GM12874 (cell line): ENCODE data around the gene PDCD6IP.

ENCODE experiments used
- CTCF ChIP-seq: IDR thresholded peaks from 2 replicates; pipeline ENCODE4 v1.5.1; 2011; ENCODE audit warnings: low read depth, mild to moderate bottlenecking, control low read depth, low read length, moderate library complexity; ENCODE audit not compliant: insufficient read depth

Gene PDCD6IP

DNA sequence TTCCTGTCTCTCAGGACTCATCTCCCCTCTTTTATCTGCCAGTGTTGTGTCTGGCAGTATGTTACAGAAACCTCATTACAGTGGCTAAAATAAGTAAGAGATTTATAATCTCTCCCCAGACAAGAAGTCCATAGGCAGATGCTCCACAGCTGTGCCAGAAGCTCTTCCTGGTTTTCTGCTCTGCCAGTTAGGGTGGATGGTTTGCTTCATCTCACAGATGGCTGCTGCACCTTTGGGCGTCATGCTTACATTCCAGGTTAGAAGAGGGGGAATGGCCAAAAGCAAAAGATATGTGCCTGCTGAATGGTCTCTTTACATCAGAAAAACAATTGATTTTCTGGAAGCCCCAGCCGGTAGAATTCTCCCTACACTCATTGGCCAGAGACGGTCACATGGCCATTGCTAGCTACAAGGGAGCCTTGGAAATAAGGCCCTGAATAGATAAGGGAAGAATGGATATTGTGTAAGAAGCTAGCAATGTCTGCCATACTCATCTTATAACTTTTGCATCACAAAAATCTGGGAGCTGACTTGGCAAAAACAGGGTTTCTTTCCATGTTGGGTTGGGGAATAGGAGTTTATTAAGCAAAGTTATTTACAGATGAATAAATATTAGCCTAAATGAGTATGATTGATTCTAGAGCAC, 91.1 kb downstream of the PDCD6IP start:
- TF ChIP-seq CTCF = no peak

GRCh38 chr3:33892655-33893054, 94.2 kb downstream of the PDCD6IP start:
- TF ChIP-seq CTCF = no peak

DNA sequence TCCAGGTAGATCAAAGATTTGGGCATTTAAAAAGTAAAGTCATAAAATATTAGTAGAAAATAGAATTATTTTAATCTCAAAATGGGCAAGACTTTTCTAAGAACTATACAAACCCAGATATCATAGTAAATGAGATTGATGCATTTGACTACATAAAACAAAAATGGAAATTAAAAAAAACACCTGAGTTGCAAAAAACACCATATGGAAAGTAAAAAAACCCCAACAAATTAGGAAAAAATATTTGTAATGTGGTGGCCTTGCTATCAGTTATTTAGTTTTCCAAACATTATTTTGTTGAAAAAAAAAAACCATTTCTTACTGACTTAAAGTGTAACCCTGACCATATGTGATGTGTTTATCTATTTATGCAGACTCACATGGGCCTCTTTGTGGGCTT, 97.2 kb downstream of the PDCD6IP start:
- no peak for TF ChIP-seq CTCF

GRCh38 chr3:33897306-33897705, 98.9 kb downstream of the PDCD6IP start:
- no peak for TF ChIP-seq CTCF

DNA sequence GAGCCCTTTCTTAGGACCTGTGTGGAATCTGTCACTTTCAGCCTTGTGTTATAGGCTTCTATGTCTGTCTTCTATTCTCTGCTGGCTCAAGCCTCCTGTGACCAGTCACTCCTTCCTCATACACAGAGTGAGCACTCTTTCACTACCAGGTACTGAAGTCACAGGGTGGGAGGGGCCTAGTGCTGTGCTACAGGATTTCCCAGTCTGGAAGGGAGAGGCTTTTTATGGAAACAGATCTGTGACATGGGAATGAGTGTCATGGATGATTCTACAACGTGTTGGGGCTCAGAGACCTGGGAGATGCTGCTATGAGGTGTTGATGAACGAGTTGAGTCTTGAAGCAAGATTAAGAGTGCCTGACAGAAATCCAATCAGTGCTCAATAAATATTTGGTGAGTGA, 100.5 kb downstream of the PDCD6IP start:
- no peak for TF ChIP-seq CTCF

DNA sequence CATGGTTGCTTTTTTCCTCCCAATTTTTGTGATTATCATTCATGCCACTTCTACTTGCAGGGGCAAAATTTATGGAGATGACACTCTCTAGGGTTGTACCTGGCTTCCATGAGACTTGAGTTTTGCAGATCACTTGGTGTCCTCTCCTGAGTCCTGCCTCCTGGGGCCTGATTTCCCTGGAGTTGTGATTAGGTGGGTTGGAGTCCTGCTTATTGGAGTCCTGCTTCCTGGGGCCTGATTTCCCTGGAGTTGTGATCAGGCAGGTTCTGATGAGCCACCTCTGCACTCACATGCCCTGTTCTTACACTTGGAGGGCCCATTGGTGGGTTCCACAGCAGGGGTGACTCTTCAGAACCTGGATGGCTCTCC, 102.0 kb downstream of the PDCD6IP start:
- TF ChIP-seq CTCF = no peak

DNA sequence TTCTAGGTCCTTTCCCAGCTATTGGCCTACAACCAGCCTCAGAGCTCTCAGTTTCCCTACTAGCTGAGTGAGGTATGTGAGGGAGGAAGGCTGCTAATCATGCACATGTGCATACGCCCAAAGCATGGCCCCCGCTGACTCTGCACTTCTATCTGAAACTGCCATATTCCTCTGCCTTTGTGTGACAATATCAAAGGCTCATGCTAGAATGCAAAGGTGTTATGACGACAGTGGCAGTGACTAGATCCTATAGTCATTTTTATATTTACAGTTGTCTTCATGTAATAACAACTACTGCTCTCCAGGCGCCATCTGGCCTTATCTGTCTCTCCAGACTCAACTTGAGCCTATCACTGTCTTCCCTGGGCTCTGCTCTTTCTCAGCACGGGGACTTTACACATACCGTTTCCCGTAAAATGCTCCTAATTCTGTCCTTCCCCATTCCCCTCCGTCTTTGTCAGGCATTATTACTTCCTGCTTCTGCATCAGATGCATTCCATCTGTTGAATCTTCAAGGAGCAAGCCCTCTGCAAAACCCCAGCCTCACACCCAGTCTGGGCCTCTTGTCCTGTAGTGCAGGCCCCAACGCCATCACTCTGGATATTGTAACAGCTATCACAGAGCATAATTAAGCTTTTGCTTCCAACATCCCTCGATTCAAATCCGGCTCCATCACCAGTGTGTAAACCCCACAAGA, 102.5 kb downstream of the PDCD6IP start:
- TF ChIP-seq CTCF = no peak
